HuH-7.5 (cell line): ENCODE data around the gene DNAL1.
"Not testable (repeated sequence)": the region's sequence is repeated elsewhere in the genome, so short reads cannot be mapped to it uniquely, and the experiment has no call there.

Experiments
- DNase-seq: peaks from one replicate; pipeline ENCODE4 v3.0.0; 2011; ENCODE audit warnings: low spot score

The DNAL1 gene

DNA sequence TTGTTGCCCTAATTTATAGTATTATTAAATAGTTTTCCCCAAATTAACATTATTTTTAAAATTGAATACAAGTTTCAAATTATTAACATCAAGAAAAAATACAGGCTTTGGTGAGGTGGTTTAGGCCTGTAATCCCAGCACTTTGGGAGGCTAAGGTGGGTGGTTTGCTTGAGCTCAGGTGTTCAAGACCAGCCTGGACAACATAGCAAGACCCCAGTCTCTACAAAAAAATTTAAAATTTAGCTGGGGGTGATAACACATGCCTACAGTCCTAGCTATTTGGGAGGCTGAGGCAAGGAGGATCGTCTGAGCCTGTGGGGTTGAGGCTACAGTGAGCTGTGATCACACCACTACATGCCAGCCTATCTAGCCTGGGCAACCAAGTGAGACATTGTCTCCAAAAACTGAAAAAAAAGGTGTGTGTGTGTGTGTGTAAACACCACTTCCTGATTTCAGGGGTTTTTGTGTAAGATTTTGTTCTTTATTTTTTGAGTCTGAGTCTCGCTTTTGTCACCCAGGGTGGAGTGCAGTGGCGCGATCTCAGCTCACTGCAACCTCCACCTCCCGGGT lies 3.9 kb upstream of the DNAL1 start:
- no peak for DNase-seq

DNA sequence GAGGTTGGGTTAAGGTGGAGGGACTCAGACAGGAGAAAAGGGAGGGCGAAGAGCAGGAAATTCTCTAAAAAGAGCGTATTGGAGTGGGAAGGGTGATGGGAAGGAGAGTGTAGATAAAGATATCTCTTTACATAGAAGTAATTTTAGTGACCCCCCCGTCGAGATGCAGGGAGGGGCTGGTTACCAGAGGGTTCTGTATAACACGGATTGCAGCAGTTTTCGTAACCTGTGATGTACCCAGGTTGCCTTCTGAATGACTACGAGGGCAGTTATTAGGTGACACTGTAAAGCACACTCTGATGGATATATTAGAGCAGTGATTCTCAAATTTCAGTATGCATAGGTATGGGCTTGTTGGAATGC lies 443 bp downstream of the DNAL1 start:
- DNase-seq = no peak

DNA sequence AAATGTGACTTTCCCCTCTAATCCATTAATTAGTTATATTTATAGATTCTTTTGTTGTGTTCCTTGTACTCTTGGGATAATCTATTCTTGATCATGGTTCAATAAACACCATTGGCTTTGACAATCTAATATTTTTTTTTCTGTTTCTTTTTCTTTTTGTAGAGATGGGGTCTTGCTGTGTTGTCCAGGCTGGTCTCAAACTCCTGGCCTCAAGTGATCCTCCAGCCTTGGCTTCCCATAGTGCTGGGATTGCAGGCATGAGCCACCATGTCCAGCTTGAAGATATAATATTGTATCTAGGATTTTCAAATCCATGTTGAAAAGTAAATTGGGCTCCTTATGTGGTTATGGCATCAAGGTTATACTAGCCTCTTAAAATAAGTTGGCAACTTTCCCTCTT lies 6.2 kb downstream of the DNAL1 start:
- no peak for DNase-seq

DNA sequence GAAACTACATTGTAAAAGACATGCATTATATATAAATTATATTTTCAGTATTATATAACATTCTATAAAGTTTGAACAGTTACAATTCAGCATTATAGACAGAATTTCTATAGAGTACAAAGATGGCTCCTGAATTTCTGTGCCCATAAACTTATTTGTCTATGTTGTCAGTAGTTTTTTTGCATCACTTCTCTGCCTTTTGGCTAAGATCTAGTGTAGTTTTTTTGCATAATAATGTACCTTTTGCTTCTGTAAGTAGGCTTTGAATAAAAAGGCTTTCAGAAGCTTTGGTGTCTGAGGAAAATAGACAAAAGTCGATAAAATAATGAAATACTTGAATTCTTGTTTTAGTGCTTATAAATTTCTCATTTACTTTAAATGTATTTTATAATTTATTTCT lies 11.1 kb downstream of the DNAL1 start:
- no peak for DNase-seq

- not testable (repeated sequence) for DNase-seq
Measured at GRCh38 chr14:73659202-73659601, 14.4 kb downstream of the DNAL1 start.

GRCh38 chr14:73660511-73660910 lies 15.7 kb downstream of the DNAL1 start:
- DNase-seq = no peak

- DNase-seq = no peak
Measured at GRCh38 chr14:73661872-73662271, 17.1 kb downstream of the DNAL1 start.

GRCh38 chr14:73662487-73662943 lies 17.7 kb downstream of the DNAL1 start:
- DNase-seq = no peak

GRCh38 chr14:73663548-73664212 lies 18.9 kb downstream of the DNAL1 start:
- no peak for DNase-seq

GRCh38 chr14:73665130-73665529 lies 20.3 kb downstream of the DNAL1 start:
- no peak for DNase-seq

- DNase-seq = no peak
Measured at GRCh38 chr14:73666583-73666982, 21.8 kb downstream of the DNAL1 start.

- no peak for DNase-seq
Measured at GRCh38 chr14:73667854-73668253, 23.1 kb downstream of the DNAL1 start.

- no peak for DNase-seq
Measured at GRCh38 chr14:73674986-73675385, 30.2 kb downstream of the DNAL1 start.

GRCh38 chr14:73678698-73679097 lies 33.9 kb downstream of the DNAL1 start:
- no peak for DNase-seq

DNA sequence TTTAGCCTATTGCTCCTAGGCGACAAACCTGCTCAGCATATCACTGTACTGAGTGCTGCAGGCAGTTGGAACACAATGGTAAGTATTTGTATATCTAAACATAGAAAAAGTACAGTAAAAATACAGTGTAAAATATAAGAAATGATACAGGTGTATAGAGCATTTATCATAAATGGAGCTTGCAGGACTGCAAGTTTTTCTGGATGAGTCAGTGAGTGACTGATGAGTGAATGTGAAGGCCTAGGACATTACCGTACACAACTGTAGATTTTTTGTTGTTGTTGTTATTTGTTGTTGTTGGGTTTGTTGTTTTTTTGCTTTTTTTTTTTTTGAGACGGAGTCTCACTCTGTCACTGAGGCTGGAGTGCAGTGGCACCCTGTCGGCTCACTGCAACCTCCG lies 36.0 kb downstream of the DNAL1 start:
- DNase-seq = no peak

DNA sequence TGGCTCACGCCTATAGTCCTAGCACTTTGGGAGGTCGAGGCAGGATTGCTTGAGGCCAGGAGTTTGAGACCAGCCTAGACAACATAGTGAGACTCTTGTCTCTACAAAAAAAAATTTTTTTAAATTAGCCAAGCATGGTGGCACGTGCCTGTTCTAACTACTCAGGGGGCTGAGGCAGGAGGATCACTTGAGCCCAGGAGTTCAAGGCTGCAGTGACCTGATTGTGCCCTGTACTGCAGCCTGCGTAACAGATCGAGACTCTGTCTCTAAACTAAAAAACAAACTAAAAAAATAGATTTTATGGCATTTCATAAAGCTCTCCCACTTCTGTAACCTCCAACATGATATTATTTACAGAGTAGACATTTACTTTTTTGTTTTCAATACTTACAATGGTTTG lies 39.8 kb downstream of the DNAL1 start:
- DNase-seq = no peak

- no peak for DNase-seq
Measured at GRCh38 chr14:73685328-73685727, 40.5 kb downstream of the DNAL1 start.

DNA sequence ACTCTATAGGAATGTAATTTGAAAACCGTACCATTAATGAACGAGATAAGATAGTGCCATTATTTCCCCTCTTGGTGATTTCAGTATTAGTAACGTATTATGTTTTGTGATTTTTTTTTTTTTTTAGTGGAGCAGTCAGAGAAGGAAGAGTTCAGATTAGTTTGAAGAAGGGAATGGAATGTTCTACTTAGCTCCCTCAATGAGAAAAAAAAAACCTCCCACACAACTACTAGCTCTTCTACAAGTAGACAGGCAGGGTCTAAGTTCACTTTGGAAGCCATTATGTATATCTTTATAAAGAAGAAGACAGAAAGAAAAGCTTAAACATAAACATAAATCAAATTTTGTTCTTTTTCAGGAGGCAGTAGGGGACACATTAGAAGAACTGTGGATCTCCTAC lies 42.1 kb downstream of the DNAL1 start:
- no peak for DNase-seq

- no peak for DNase-seq
Measured at GRCh38 chr14:73694083-73694482, 49.3 kb downstream of the DNAL1 start.

- no peak for DNase-seq
Measured at GRCh38 chr14:73695082-73695481, 50.3 kb downstream of the DNAL1 start.

DNA sequence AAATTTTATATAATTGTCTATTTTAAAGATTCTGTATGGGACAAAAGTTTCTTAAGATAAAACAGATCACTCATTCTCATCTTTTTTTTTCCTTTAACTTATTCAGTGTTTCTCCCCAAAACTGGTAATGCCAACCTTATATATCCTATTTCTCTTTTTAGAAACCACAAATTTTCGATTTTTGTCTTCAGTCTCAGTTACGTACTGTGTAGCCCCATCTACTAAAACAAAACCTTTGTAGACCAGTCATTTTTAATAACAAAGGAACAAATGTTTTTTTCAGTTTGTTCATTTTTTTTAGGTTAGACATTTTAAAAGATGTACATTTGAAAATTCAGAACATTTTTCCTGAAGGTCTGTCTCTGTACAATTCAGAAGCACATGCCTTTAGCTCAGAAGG lies 51.2 kb downstream of the DNAL1 start:
- no peak for DNase-seq

- no peak for DNase-seq
Measured at GRCh38 chr14:73696466-73697400, 51.9 kb downstream of the DNAL1 start.

DNA sequence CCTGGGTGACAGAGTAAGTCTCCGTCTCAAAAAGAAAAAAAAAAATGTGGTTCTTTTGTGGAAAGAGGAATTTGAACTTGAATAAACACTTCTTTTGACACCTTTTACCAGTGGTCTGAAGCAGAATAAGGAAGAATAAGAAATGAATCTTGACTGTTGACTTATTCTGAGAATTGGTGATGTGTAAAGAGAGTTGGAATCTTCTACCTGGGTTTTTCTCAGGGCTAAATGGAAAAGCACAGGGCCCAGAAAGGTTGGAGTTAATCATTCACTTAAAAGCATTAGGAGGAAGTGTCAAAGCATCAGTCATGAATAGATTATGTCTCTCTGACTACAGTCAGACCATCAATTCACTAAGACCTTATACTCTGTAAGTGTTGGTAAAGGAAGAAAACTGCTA lies 55.5 kb downstream of the DNAL1 start:
- DNase-seq = no peak
